ENCODE results near the gene PLA2G5. TPM values are rescaled to one million over a fixed set of nuclear protein-coding genes. Genes with fewer than 3 reads are reported as not detected.

Gene PLA2G5
- total RNA-seq, 1 donor from 2014 or later, result not detected

DNA sequence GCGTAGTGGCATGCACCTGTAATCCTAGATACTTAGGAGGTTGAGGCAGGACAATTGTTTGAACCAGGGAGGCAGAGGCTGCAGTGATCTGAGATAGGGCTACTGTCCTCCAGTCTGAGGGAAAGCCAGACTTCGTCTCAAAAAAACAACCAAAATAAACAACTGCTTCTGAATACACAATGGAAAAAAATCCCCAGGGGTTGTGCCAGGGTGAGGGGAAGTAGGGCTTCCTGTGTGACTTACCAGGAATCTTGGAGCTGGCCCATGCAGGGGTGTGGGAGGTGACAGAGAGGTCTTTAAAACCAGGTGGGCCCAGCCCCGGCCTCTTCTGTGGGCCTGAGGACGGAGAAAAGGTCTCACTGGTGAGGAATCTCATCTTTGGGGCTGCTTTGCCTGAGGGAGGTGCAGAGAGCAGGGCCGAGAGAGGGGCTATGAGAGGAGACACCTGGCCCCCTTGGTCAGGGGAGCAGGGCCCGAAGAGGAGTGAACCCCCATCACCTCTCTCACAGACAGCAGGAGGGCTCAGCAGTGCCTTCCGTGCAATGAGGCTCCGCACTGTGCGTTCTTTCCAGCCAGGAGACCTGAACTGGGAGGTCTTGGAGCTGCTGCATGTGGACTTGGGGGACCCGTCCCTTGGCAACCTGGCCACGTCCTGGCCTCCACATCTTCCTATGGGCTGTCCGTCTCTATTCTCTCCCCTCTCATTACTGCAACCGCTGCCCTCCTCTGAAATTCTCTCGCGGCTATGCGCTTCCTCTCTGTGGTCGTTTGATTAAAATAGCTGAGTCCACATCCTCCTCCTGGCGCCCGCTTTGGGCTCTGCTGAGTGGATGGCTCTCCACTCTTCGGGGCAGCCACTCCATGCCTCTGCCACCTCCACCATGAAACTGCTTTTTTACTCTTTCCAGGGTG, 10.7 kb downstream of the PLA2G5 start:
- TF ChIP-seq, protein P1, sequence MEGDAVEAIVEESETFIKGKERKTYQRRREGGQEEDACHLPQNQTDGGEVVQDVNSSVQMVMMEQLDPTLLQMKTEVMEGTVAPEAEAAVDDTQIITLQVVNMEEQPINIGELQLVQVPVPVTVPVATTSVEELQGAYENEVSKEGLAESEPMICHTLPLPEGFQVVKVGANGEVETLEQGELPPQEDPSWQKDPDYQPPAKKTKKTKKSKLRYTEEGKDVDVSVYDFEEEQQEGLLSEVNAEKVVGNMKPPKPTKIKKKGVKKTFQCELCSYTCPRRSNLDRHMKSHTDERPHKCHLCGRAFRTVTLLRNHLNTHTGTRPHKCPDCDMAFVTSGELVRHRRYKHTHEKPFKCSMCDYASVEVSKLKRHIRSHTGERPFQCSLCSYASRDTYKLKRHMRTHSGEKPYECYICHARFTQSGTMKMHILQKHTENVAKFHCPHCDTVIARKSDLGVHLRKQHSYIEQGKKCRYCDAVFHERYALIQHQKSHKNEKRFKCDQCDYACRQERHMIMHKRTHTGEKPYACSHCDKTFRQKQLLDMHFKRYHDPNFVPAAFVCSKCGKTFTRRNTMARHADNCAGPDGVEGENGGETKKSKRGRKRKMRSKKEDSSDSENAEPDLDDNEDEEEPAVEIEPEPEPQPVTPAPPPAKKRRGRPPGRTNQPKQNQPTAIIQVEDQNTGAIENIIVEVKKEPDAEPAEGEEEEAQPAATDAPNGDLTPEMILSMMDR (IDR thresholded peaks at IDR 0.05; ENCODE audit: partially characterized antibody, unreplicated experiment), result no peak
- H3K9me3 Mint-ChIP-seq (ENCODE audit: unreplicated experiment), result peaks cover 1% of the 10 kb centered on the region
- H3K27me3 Mint-ChIP-seq (ENCODE audit: unreplicated experiment), result peaks cover 7% of the 10 kb centered on the region
- H3K4me1 Mint-ChIP-seq (ENCODE audit: low read depth, unreplicated experiment), result no peaks in the 10 kb centered on the region
- no peak for DNase-seq
- no peak overlapping the region for H3K27ac Mint-ChIP-seq (ENCODE audit: unreplicated experiment)
- no peak overlapping the region for H3K4me3 Mint-ChIP-seq (ENCODE audit: unreplicated experiment)
- peaks cover 6% of the 10 kb centered on the region for H3K36me3 Mint-ChIP-seq (ENCODE audit: unreplicated experiment)

DNA sequence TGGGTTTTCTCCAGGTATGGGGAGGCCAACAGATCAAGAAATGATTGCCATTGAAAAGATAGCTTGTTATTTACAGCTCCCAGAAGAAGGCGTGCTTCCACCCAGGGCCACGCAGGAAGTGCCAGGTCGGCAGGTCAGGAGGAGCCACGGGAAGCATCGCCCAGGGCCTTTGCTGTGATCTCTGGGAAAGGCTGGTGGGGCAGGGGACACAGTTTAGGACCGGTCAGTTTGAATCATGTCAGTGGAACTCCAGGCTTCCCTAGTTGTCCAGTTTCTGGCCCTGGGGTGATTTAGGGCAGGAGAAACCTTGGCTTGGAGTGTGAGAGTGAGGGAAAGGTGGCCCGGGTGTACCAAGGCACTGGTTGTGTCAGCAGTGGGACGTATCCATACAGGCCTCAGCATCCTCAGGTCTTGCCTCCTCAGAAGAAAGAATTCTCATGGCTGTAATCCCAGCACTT, 11.4 kb downstream of the PLA2G5 start:
- H3K4me1 Mint-ChIP-seq (ENCODE audit: low read depth, unreplicated experiment), result no peaks in the 10 kb centered on the region
- no peak overlapping the region for H3K4me3 Mint-ChIP-seq (ENCODE audit: unreplicated experiment)
- H3K9me3 Mint-ChIP-seq (ENCODE audit: unreplicated experiment), result peaks cover 1% of the 10 kb centered on the region
- DNase-seq, result no peak
- H3K27ac Mint-ChIP-seq (ENCODE audit: unreplicated experiment), result no peak overlapping the region
- peaks cover 7% of the 10 kb centered on the region for H3K27me3 Mint-ChIP-seq (ENCODE audit: unreplicated experiment)
- peaks cover 6% of the 10 kb centered on the region for H3K36me3 Mint-ChIP-seq (ENCODE audit: unreplicated experiment)
- TF ChIP-seq, protein P1 (IDR thresholded peaks at IDR 0.05; ENCODE audit: partially characterized antibody, unreplicated experiment), result no peak

DNA sequence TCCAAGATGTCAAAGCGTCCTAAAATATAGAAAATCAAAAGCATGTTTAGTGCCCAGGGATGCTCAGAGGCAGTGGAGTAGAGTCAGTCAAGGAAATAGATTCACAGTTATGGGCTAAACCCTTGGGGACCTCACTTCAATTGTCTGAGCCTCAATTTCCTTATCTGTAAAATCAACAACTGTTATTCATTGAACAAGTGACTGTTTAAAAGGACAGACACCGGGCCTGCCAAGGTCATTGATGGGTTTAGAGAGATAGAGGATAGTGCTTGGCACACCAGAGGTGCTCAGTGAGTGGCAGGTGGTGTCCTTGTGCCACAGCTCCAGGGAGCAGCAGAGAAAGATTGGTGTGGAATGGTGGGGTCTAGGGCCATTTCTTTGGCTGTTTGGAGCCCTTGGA, 12.8 kb downstream of the PLA2G5 start:
- no peak overlapping the region for H3K27ac Mint-ChIP-seq (ENCODE audit: unreplicated experiment)
- H3K4me3 Mint-ChIP-seq (ENCODE audit: unreplicated experiment), result no peak overlapping the region
- H3K27me3 Mint-ChIP-seq (ENCODE audit: unreplicated experiment), result peaks cover 7% of the 10 kb centered on the region
- H3K4me1 Mint-ChIP-seq (ENCODE audit: low read depth, unreplicated experiment), result no peaks in the 10 kb centered on the region
- H3K9me3 Mint-ChIP-seq (ENCODE audit: unreplicated experiment), result peaks cover 1% of the 10 kb centered on the region
- DNase-seq, result no peak
- TF ChIP-seq, protein P1 (IDR thresholded peaks at IDR 0.05; ENCODE audit: partially characterized antibody, unreplicated experiment), result no peak
- H3K36me3 Mint-ChIP-seq (ENCODE audit: unreplicated experiment), result no peaks in the 10 kb centered on the region

DNA sequence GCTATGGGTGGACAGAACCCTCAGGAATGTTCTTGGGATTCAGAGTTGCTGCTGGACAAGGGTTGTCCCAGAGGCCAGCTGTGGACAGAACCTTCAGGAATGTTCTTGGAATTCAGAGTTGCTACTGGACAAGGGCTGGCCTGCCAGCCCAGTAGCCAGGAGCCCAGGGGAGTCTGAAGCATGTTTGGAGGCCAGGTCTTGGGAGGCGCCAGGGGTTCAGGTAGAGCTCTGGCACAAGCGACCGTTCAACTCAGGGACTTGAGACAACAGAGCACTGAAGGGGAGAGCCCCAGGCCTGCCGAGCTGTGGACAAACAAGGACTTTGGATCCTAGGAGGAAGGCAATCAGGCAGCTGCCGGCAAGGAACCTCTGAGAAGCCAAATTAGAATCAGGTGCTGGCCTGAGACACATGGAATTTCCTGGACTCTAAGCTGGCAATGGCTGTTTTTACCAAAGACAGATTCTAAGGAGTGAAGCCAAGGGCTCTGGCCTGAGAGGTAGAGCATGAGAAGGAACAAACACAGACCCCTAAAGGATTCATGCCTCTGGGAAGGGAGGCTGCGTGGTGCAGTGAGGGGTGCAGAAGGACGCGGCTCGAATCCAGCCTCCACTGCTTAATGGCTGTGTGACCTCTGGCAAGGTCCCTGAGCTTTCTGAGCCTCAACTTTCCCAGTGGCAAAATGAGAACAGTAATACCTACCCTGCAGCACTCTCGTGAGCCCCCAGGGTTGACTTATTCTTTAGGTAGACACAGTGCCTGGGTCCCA, 13.4 kb downstream of the PLA2G5 start:
- Mint-ChIP-seq H3K36me3 (ENCODE audit: unreplicated experiment) (no peaks in the 10 kb centered on the region), H3K4me1 (ENCODE audit: low read depth, unreplicated experiment) (no peaks in the 10 kb centered on the region), H3K27ac (ENCODE audit: unreplicated experiment) (no peak overlapping the region), H3K4me3 (ENCODE audit: unreplicated experiment) (no peak overlapping the region), H3K9me3 (ENCODE audit: unreplicated experiment) (peaks cover 1% of the 10 kb centered on the region), H3K27me3 (ENCODE audit: unreplicated experiment) (peaks cover 7% of the 10 kb centered on the region)
- TF ChIP-seq, protein P1 (IDR thresholded peaks at IDR 0.05; ENCODE audit: partially characterized antibody, unreplicated experiment), result no peak
- DNase-seq, result no peak

All from glutamatergic neuron (in vitro differentiated cells).